ENCODE results near the gene PLXDC1. TPM values are rescaled to one million over a fixed set of nuclear protein-coding genes. Genes with fewer than 3 reads are reported as not detected.

The PLXDC1 gene
- total RNA-seq, 6 donors from 2014 or later, result 3.8 to 47.1 (median 10.5) TPM

DNA sequence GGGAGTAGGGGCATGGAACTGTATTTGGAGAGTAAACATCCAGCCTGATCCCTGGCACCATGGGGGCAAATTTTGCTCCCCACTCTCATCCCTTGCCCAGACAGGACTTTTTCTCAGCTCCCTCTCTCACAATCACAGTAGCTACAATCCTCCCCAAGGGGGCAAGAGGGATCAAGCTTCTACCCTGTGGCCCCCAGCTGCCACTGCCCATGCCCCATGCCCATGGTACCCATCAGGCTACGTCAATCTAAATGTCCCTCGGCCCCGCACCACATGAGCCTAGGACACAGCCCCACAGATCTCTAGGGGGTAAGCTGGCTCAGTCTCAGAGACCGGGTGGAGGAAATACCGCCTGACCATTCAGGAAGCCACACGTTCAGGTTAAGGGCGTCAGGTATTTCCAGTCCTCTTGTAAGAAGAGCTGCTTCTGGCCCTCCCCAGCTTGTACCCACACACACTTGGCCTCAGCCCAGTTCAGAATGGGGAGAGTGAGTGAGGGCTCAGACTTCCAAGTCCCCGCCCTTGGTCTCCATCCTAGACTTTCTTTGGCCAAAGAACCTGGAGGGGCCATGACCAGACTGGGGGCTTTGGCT, 44.2 kb upstream of the PLXDC1 start:
- H3K4me1 ChIP-seq, result peaks cover 27 to 56% (median 40%) of the 10 kb centered on the region in 4 donors
- H3K27me3 ChIP-seq, result no peaks in the 10 kb centered on the region
- peak overlapping the region in 3 of 4 donors; percentile 58 to 98 (median 88) for H3K4me3 ChIP-seq
- H3K9me3 ChIP-seq, result no peaks in the 10 kb centered on the region
- 55 to 58% methylated on average over 6 to 8 of the region's 8 CpGs for WGBS, 2 donors
- TF ChIP-seq POLR2A (IDR thresholded peaks at IDR 0.05) (peak in 1 of 4 donors; percentile 49), EP300 (IDR thresholded peaks at IDR 0.05) (peak in 1 of 4 donors; percentile 25), POLR2AphosphoS5 (IDR thresholded peaks at IDR 0.05) (peak in 1 of 2 donors; percentile 58)
- TF ChIP-seq, protein P1, sequence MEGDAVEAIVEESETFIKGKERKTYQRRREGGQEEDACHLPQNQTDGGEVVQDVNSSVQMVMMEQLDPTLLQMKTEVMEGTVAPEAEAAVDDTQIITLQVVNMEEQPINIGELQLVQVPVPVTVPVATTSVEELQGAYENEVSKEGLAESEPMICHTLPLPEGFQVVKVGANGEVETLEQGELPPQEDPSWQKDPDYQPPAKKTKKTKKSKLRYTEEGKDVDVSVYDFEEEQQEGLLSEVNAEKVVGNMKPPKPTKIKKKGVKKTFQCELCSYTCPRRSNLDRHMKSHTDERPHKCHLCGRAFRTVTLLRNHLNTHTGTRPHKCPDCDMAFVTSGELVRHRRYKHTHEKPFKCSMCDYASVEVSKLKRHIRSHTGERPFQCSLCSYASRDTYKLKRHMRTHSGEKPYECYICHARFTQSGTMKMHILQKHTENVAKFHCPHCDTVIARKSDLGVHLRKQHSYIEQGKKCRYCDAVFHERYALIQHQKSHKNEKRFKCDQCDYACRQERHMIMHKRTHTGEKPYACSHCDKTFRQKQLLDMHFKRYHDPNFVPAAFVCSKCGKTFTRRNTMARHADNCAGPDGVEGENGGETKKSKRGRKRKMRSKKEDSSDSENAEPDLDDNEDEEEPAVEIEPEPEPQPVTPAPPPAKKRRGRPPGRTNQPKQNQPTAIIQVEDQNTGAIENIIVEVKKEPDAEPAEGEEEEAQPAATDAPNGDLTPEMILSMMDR (IDR thresholded peaks at IDR 0.05), result no peak
- ATAC-seq (ENCODE audit: low FRiP score in 2 of 2), result peak in 1 of 2 donors; percentile 67
- H3K27ac ChIP-seq, result peak overlapping the region; percentile 45 to 98 (median 82)
- peaks cover 2 to 39% (median 18%) of the 10 kb centered on the region in 4 donors for H3K36me3 ChIP-seq
- peak in 1 of 2 donors; percentile 86 for DNase-seq

DNA sequence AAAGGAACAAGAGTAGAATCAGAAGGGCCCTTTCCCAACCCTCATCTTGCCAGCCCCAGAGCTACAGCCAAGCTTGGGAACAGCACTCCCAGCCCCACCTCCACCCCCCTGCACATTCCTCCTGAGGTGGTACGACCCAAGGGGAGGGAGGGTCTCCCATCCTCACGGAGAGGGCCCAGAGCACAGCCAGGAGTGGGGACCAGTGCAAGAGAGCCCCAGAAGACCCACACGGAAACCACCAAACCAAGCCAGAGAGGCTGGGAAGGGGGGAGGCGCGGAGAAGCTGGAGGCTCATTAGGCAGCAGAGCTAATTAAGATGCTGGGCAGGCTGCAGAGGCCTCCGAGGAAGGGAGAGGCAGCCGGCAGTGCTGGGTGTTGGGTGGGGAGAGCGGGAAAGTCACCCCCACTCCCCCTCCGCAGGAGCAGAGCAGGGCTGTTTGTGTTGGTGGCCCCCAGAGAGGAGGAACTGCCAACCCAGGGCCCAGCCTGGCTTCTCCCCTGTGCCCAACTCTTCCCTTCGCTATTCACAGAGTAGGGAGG, 43.6 kb upstream of the PLXDC1 start:
- TF ChIP-seq POLR2A (IDR thresholded peaks at IDR 0.05) (peak in 1 of 4 donors; percentile 22), EP300 (IDR thresholded peaks at IDR 0.05) (no peak)
- TF ChIP-seq, protein P1 (IDR thresholded peaks at IDR 0.05), result no peak
- Histone ChIP-seq H3K27me3 (no peaks in the 10 kb centered on the region), H3K4me1 (peaks cover 27 to 54% (median 40%) of the 10 kb centered on the region in 4 donors), H3K36me3 (peaks cover 3 to 45% (median 23%) of the 10 kb centered on the region in 4 donors), H3K9me3 (no peaks in the 10 kb centered on the region), H3K4me3 (peak overlapping the region in 3 of 4 donors; percentile 26 to 98 (median 88)), H3K27ac (peak overlapping the region; percentile 45 to 98 (median 82))
- WGBS, 2 donors, result 57 to 65% methylated on average over 8 to 10 of the region's 10 CpGs
- ATAC-seq (ENCODE audit: low FRiP score in 2 of 2) (no peak), DNase-seq (peak in 1 of 2 donors; percentile 61)

DNA sequence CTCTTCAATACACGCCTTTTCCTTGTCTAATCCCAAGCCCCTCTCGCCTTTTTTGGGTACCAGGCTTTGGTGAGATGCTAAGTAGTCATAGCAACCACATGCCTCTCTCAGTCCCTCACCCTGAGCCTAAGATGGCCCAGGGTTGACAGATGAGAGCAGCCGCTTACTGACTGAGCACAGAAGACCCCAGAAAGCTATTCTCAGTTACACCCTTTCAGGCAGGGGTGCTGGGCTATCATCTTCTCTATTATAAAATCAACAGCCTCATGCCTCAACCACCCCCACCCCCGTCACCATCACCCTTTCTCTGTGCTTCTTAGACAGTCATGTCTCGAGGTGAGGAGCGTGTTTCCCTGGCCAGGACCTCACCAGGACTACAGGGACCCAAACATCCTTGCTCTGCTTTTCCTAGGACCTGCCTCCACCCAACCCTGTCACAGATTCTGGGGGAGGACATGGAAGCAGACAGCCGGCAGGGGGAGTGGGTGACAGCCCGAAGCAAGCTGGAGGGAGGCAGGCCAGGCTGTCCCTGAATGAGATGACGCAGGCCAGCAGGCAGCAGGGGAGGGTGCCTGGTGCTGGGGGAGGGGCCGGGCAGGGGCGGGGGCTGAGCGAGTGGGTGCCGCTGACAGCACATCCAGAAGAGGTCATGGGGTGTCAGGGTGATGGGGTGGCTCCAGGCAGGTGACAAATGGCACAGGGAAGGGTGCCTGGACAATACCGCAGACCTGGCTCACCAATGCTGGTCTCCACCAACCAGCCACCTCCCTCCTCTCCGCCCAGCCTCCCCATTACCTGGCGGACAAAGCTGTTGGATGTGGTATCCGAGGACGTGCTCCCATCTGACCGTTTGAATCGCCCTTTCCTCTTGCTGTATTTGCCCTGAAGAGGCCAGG, 42.9 kb upstream of the PLXDC1 start:
- H3K4me1 ChIP-seq, result peaks cover 24 to 51% (median 38%) of the 10 kb centered on the region in 4 donors
- H3K27me3 ChIP-seq, result no peaks in the 10 kb centered on the region
- peak; percentile 29 to 41 for ATAC-seq (ENCODE audit: low FRiP score in 2 of 2)
- peak overlapping the region in 3 of 4 donors; percentile 26 to 98 (median 88) for H3K4me3 ChIP-seq
- no peak for TF ChIP-seq POLR2A (IDR thresholded peaks at IDR 0.05)
- TF ChIP-seq, protein P1 (IDR thresholded peaks at IDR 0.05), result peak in 3 of 6 experiments; percentile 14 to 36 (median 24)
- no peaks in the 10 kb centered on the region for H3K9me3 ChIP-seq
- WGBS, 2 donors, result 64 to 69% methylated on average over 16 to 20 of the region's 20 CpGs
- peak; percentile 72 to 84 for DNase-seq
- peak overlapping the region; percentile 9 to 98 (median 82) for H3K27ac ChIP-seq
- H3K36me3 ChIP-seq, result peaks cover 5 to 52% (median 30%) of the 10 kb centered on the region in 4 donors

DNA sequence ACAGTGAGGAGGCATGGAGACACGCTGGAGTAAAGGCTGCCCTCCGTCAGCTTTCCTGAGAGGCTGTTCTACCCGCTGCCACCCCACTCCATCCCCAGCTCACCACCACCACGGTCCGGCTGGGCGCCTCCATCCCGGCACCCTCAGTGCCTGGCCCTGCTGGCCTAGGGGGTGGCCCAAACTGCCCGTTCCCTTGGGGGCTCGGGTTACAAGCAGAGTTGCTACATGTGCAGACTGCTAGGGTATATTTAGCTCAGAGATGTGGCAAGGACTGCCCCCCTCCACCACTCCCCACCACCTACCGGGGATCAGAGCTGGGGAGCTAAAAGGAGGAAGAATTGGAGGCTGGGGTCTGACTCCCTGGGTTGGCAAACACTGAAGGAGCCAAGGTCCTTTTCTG, 41.9 kb upstream of the PLXDC1 start:
- no peak for ATAC-seq (ENCODE audit: low FRiP score in 2 of 2)

More for the DNA sequence above, 41.9 kb upstream of the PLXDC1 start:
- no peaks in the 10 kb centered on the region for H3K27me3 ChIP-seq
- TF ChIP-seq, protein P1 (IDR thresholded peaks at IDR 0.05), result no peak
- TF ChIP-seq POLR2A (IDR thresholded peaks at IDR 0.05), result no peak
- TF ChIP-seq EP300 (IDR thresholded peaks at IDR 0.05), result no peak
- TF ChIP-seq POLR2AphosphoS5 (IDR thresholded peaks at IDR 0.05), result no peak
- 84 to 94% methylated on average over 4 to 10 of the region's 10 CpGs for WGBS, 2 donors
- H3K36me3 ChIP-seq, result peaks cover 5 to 62% (median 37%) of the 10 kb centered on the region in 4 donors
- no peak overlapping the region for H3K4me3 ChIP-seq
- no peak overlapping the region for H3K27ac ChIP-seq
- peaks cover 17 to 44% (median 31%) of the 10 kb centered on the region in 4 donors for H3K4me1 ChIP-seq
- no peak for DNase-seq
- no peaks in the 10 kb centered on the region for H3K9me3 ChIP-seq
